GM18858 (cell line): ENCODE data around the gene CORO6.

ENCODE experiments used
- ATAC-seq: cut with Tn5 transposase; IDR thresholded peaks from one replicate; pipeline ENCODE4 v1.9.1; 2021; ENCODE audit not compliant: unreplicated experiment

Gene CORO6

DNA sequence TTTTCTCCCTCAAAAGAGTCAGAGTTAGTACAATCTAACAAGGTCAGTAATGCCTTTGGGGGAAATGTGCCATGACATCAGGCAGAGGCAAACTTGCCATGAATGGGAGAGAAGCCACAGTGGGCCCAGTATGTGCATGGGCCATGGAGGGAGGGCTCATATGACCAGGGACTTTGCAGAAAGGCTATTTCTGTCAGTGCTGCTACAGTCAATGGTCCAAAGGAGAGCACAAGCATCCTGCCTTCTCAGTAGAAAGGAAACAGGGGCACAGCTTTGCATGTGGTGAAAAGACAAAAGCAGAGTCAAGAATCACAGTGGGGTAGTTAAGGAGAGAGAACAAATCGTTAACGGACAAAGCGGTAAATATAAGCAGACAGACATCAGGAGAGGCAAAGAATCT, 11.2 kb upstream of the CORO6 start:
- no peak for ATAC-seq

DNA sequence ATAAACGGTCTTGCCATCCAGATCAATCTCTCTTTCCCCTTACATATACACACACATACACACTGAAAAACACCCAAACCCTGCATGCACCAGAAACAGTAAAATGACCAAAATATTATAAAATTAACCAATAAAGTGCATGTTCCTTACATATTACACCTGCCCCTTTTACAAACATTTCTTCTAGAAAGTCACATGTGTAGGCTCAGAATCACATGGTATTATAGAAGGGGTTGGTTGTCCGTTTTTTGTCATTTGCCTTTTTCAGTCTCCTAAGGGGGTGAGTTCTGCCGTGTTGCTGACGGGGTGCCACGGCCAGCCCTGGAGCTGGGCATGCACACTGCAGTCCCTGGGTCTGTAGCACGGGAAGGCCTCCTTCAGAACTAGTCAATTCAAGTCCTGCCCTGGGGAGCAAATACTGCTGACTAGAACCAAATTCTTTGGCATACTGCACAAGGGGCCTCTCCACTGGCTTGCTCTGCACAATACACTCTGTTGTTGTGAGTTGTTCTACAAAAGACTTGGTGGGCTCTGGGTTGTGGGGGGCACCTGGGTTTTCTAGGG, 8.0 kb upstream of the CORO6 start:
- ATAC-seq: no peak

DNA sequence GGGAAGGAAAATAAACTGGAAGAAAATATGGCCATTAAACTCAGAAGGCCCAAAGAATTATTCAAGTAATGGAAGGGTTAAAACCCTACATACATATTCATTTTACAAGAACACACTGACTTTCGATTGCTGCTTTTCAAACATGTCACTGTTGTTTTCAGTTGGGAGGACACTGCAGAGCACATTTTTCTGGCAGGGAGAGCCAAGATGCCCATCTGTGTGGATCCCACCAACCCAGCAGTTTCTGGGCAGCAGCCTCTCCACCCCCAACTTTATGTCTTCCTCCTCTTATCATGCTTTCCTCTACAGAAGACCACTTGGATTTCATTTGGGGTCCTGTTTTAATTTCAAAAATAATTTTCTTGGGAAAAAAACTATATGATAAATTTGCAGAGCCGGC, 7.1 kb upstream of the CORO6 start:
- ATAC-seq: no peak

DNA sequence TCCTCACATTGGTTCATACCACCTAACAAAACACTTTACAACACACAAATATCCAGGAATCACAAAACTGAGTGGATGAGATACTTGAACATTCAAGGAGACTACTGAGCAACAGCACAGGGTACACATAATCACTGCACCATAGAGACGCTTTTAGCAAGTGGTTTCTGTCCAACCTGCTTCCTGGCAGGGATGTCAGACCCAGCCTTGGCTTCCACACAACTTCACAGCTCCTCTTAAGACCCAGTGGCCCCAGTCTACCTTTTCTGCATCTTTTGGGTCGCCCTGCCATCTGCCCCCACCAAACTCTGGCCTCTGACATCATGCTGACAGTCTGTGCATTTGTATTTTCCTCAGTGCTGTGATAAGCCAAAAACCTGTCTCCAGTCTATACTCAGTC, 5.9 kb upstream of the CORO6 start:
- no peak for ATAC-seq

DNA sequence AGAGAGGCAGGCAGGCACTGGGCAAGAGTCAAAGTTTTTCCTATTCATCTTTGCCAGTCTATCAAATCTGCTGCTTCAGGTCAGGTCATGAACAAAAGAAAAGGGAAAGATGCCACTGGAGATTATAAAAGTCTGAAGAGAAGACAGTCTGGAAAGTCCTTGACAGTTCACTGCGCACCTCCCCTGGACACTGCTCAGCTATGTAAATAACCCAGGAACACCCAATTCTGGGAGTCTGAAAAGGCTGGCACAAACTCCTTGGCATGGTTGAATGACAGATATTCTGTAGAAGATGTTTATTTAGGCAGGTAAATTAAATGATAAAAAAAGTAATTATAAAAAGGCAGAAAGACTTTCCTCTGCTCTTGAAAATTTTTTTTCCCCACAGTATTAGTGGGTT, 5.2 kb upstream of the CORO6 start:
- no peak for ATAC-seq

DNA sequence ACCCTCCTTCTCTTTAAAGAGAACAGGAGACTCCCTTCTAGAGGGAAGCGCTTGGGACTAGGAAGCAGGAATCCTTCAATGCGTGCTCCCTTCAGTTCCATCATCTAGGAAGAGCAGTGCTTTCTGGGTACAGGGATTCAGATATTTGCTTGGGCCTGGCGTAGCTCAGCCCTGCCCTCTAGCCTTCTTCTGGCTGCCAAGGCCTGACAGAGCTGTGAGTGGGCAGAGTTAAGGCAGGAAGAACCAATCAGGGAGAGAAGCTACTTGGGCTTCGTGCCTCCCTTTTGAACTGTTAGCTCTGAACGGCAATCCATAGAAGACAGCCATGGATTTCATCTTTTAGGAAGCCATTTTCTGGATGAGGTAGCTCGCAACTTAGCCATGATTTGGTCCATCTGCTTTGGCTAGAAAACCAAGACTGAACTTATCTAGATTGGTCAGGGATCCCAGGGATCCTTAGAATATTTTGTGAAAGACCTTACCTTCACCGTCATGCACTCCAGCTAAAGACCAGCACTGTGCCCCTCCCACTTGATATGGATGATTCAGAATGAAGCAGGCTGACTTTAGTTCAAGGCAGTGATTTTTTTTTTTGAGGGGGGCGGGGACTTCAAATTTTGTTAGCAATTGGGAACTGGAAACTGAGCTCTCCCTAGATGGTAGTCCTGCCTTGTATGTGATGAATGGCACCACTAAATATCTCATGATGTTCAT, 2.5 kb upstream of the CORO6 start:
- ATAC-seq: no peak

DNA sequence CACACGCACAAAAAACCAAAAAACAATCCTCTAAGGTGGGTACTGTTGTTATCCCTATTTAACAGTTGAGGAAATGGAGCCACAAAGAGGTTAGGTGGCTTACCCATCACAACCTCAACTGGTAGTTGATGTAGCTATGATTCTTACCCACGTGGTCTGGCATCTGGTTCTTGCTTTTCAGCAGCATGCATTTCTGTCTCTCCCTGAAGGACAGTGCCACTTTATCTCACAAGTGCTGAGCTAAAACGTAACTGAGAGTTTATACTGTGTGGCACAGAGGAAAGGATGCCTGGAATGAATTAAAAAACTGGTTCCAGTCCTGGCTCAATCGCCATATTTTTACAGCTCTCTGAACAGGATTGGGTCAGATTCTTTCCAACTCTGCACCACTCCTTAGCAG, 1.9 kb upstream of the CORO6 start:
- no peak for ATAC-seq

DNA sequence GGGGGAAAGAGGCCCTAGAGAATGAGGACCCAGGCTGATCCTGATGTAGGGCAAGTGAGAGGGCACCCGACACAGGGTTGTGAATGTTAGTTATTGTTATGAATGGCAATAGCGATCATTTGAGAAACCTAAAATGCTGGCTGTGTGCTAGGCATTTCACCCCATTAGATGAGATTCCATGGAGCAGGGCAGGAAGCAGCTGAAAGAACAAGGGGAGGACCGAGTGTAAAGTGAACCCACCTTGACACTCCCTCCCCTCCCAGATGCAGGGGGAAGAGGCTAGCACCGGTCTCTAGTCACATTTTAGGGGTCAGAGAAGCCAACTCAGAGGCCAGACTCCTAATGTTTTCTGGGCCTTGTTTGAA, 553 bp upstream of the CORO6 start:
- no peak for ATAC-seq

DNA sequence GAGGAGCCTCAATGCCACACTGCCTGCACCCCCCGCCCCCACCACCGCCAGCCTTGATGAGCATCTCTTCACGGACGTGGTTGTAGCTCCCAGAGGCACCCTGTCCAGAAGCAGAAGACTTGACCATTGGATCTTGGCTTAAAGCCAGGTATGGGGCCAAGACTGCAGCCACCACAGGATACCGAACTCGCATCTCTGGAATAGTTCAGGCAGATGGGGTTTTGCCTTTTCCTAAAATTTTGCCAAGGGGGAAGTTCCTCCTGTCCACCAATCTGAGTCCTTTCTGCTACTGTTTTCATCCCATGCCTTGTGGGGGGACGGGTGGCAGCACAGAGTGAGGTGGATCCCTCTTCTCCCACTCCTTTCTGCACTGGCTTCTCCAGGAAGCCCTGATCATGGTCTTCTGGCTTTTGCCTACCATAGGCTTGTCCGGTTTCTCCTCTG, 939 bp downstream of the CORO6 start:
- ATAC-seq: no peak

DNA sequence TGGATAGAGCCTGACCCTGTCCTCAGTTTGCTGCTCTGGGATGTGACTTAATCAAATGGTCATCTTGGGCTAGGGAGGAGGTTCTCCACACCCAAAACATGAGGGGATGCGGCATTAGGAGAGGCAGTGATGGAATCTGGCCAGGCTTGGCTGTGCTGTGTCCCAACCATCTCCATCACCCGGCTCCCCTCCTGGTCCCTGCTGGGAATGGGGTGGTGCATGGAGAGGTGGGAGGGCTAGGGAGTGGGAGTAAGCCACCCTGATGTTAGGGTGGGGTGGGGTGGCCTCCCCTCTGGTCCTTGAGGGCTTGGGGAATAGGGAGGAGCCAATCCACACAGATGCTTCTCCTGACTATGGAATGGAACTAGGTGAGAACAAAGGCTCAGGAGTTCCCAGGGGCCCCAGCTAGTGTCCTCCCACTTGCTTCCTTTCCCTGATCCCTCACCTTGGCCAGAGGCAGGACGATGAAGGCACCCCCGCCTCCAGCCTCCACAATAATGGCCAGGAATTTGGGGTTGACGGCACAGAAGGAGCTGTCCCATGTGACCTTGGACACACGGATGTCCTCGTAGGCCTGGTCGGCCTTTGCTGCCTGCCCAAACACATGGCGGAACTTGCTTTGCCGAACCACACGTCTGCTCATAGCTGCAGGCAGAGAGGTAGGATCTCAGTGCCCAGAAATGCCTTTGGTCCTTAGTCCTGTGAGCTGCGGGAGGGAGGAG, 1.8 kb downstream of the CORO6 start:
- ATAC-seq: no peak

DNA sequence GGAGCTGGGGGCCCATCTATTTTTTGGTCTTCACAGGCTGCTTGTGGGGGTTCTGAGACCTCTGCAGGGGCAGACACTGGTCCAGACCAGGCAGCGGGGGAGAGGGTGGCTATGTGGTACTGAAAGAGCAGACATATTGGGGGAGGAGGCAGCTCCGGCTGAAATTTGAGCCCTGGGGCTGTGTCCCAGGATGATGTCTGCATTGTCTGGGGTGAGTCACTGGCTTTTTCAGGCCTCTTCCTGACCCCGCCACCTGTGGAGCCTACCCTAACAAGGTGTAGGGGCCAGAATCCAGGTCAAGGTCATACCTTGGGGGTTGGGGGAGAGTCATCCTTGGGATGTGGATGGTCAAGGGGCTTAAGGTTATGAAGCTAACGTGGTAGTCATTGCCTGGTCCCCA, 2.4 kb downstream of the CORO6 start:
- no peak for ATAC-seq

DNA sequence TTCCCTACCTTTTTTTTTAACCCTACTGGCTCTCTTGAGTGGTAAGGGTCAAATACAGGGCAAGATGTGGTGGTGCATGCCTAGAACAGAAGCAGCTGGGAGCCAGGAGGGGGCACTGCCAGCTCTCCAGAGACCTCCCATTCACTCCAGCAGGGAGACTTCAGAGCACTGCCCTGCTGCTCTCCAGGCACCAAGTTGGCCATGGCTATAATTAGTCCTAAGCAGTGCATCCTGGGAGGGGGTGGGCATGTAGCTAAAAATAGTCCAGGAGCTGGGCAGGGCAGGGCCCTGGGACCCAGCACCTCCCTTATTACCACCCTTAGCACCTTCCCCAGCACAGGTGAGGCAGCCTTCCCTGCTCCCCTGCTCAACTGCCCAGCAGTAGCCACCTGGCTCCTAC, 3.5 kb downstream of the CORO6 start:
- ATAC-seq: no peak

DNA sequence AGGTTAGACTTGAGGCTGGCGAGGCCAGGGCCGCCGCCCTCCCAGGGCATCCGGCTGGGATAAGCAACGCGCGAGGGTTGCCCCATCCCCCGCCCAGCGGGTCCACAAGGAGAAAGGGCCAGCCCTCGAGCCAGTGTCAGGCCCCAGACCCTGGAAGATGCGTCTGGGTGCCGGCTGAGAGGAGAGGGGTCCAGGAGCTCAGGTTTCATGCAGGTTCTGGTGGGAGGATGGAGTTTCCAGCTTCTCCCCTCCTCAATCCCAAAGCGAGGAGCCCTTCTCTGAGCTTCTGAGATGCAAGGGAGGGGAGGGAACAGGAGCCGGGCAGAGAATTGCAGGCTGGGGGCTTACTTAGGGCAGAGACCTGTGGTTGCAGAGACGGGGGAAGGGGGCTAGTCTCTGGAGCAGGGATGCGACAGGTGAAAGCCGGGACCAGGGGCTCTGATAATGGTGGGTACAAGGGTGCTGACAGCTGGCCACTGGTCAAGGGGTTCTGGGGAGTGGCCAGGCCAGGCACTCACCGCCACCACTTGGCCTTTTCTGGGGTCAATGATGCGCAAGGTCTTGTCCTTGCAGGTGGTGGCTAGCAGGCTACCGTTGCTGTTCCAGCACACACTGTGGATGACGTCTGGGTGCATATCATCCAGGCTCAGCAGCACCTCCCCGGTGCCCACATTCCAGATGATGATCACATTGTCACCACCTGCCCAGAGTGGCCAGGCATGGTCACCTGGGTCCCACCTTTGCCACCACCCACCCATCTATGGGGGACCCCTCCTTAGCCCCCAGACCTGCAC, 4.2 kb downstream of the CORO6 start:
- ATAC-seq: no peak

DNA sequence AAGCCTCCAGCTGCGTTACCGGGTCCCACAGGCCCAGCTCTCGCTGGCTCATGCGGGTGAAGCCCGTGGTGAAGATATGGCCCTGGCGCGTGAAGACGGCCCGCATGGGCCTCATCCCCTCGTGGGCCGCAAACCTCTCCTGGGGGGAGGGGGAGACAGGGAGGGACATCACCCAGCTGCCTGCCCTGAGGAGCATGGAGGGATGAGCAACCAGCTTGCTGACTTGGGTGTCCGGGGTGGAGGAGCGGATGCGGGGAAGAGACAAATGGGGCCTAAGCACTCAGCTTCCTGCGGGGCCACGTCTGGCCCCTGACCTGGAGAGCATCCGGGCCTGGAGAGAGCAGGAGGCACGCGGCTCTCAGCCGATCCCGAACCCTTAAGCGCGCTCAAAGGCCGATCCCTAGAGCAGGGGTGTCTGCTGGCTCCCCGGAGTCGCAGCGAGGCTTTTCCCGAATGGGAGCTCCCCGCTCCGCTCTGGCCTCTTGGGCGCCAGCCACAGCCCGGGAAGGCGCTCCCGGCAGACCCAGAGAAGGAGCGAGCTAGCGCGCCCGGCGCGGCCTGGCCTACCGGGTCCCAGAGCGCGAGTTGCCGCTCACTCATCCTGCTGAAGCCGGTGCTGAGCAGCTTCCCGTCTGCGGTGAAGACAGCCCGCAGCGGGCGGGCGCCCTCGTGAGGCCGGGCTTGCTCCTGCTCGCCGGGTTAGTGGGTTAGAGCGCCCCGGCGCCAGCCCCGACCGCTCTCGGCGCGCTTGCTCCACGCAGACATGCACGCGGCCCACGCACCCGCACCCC, 5.0 kb downstream of the CORO6 start:
- no peak for ATAC-seq

DNA sequence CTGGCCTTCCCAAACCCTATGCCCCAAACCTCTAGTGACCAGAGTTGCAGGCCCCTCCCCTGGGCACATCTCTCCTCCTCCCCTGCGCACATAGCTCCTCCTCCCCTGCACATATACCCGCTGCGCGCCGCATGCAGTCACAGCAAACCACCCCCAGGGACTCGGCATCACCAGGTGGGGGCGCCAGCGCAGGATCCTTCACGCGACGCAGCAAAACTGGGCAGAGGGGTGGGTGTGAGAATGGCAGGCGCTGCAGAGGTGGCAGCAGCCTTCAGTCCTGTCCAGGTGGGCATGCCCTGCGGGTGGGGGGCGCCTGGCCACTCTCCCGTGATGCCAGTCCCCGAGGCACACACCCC, 5.6 kb downstream of the CORO6 start:
- peak; percentile 42 for ATAC-seq

DNA sequence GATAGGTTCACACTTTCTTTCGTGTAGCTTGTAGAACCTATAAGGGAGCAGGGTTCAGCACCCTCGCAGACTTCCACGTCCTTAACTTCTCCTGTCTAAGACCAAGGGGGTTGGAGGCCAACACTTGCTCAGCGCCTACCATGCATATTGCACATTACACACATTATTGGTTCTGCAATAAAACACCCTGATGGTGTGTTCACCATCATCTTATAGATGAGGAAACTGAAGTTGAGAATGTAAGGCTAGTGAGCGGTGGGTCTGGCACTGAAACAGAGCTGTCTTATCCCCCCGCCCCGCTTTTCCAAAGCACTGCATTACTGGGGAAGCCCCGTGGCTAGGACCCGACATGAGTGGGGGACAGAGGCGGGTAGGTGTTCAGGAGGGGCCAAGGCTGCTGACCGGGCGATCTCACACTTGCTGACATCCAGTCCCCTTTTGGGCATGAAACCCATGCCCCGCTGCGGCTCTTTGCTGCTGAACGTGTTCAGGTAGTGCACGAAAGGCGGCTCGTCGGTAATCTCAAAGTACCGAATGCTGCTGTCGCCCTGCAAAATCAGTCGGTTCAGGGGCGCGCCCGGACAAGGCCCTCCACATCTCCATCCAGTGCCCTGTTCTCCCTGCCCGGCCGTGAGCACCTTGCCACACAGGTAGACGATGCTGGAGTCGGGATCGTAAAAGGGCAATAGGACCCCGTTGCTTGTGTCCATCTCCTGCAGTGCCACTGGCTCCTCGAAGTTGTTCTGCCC, 6.2 kb downstream of the CORO6 start:
- ATAC-seq: no peak

DNA sequence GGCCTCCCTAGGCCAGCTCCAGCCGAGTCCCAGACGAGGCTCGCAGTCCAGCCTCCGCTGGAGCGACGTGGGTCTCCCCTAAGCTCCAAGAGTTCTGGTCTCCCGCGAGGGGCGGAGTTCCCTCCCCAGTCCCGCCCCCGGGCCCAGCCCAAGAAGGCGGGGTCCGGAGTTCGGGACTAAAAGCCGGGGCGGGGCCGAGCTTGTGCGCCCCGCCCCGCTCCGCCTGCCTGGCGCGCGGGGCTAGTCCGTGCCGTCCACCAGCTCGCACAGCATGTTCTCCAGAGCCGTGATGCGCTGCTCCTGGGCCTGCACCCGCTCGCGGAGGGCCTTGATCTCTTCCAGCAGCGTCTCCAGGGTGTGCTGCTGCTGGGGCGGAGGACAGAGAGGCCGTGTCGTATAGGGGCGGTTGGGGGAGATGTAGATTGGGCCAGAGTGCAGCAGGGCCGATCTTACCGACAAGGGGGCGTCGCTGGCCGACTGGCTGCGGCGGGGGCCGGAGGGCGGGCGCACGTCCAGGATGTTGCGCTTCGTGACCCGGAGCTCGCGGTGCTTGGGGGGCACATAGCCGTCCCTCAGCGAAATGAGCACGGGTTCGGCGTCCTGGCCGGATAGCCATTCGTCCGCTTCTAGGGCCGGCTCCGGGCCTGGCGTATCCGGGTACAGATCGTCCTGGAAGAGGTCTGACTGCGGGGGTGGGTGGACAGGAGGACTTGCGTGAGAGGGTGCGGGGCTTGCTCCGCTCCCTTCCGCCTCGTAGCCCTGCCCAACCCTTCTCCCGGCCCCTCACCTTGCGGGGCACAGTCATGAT, 7.0 kb downstream of the CORO6 start:
- no peak for ATAC-seq

DNA sequence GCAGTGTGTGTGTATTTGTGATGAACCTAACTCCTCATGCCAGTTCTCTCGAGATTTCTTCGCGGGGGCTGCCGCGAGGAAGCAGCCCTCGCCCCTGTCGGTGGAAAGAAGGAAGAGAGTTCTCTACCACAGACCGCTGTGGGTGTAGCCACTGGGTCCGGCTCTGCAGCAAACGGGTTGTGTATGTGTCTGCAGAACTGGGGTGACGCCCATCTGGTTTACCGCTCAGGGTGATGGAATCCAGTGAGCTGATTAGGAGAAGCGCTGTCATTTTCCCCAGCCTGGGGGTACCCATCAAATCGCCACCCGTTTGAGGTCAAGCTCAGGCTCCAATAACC, 7.7 kb downstream of the CORO6 start:
- ATAC-seq: no peak

DNA sequence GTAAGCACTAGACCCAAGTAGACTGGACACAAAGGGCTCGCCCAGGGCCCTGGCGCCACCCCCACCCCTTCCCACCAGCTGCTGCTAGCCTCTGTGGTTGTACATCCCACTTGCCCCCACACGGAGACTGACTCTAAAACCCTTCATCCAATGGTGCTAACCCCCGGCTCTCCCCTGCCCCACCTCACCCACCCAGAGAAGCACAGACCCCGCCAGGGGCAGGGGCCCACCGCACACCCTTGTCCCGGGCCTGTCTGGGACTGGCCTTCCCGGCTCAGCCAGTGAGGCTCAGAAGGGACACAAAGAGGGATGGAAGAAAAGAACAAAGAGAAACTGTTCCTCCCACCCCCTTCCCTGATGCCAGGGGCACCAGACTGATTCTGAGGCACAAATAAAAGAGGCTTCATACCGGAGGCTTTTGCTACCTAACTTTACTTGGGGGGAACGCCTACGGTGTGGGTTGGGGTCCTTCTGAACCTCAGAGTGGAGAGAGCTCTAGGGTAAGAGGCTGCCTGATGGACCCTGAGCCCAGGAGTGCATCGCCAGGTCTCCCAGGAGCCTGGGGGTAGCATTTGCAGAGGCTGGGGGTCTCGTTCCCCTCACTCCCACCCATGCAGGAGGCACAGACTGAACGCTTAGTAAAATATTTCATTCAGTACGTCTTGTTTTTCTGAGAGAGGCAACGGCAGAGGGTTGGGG, 8.2 kb downstream of the CORO6 start:
- ATAC-seq: no peak
